Smooth muscle cell (in vitro differentiated cells): ENCODE data around the gene EDDM13. TPM values are rescaled to one million over a fixed set of nuclear protein-coding genes. Genes with fewer than 3 reads are reported as not detected.
"Not testable (repeated sequence)": the region's sequence is repeated elsewhere in the genome, so short reads cannot be mapped to it uniquely, and the experiment has no call there.

Source experiments
- DNase-seq: peaks from one replicate; lab custom pipeline; 2025; ENCODE audit not compliant: unreplicated experiment; lab: John Stamatoyannopoulos, UW
- H2AFZ ChIP-seq: fragments of 200-600 bp; sonication (generic); 2 replicates; pipeline ENCODE4 v1.6.0; 2016; ENCODE audit warnings: antibody characterized with exemption, low read depth, mild to moderate bottlenecking
- H3F3A ChIP-seq: fragments of 200-600 bp; sonication (generic); 2 replicates; pipeline ENCODE4 v1.6.0; 2017; ENCODE audit warnings: antibody characterized with exemption, low read depth
- H3K27ac ChIP-seq: fragments of 200-600 bp; sonication (generic); 2 replicates; pipeline ENCODE4 v1.5.1; 2016; ENCODE audit warnings: low read depth, mild to moderate bottlenecking
- H3K27me3 ChIP-seq: fragments of 200-600 bp; sonication (generic); 2 replicates; pipeline ENCODE4 v1.6.1; 2016; ENCODE audit warnings: low read depth, mild to moderate bottlenecking
- H3K36me3 ChIP-seq: fragments of 200-600 bp; sonication (generic); 2 replicates; pipeline ENCODE4 v1.5.1; 2016; ENCODE audit warnings: low read depth
- H3K4me1 ChIP-seq: fragments of 200-600 bp; sonication (generic); 2 replicates; pipeline ENCODE4 v1.5.1; 2016; ENCODE audit warnings: low read depth
- H3K4me2 ChIP-seq: fragments of 200-600 bp; sonication (generic); 2 replicates; pipeline ENCODE4 v1.6.0; 2016; ENCODE audit warnings: mild to moderate bottlenecking
- H3K4me3 ChIP-seq: fragments of 200-600 bp; sonication (generic); 2 replicates; pipeline ENCODE4 v1.5.1; 2016; ENCODE audit warnings: mild to moderate bottlenecking
- H3K79me2 ChIP-seq: fragments of 200-600 bp; sonication (generic); 2 replicates; pipeline ENCODE4 v1.6.0; 2016; ENCODE audit warnings: low read depth, mild to moderate bottlenecking
- H3K9ac ChIP-seq: fragments of 200-600 bp; sonication (generic); 2 replicates; pipeline ENCODE4 v1.6.0; 2016; ENCODE audit warnings: low read depth
- H3K9me3 ChIP-seq: fragments of 200-600 bp; sonication (generic); replicated peaks from 2 replicates; pipeline ENCODE4 v1.5.1; 2016; ENCODE audit warnings: low read depth
- H4K20me1 ChIP-seq: fragments of 200-600 bp; sonication (generic); 2 replicates; pipeline ENCODE4 v1.6.0; 2016; ENCODE audit warnings: low read depth
- WGBS: methylation state at CpG from one replicate; pipeline ENCODE4 v1.1.7; 2016; ENCODE audit warnings: low lambda C conversion rate; 5-methylcytosine and 5-hydroxymethylcytosine counted together
- polyA plus RNA-seq: library from polyadenylated mRNA; unstranded; fragments of >200 nt; fragmentation: Nextera tagmentation; extraction: Ambion mirVana; gene quantifications from 2 replicates; pipeline ENCODE4 v1.2.1, GENCODE V29; 2016
- total RNA-seq: library from RNA; depleted of rRNA; stranded (reverse); fragments of >200 nt; gene quantifications from 2 replicates; pipeline ENCODE4 v1.2.3, GENCODE V29; 2014
- TF ChIP-seq, protein P1 (sequence below): fragments of 200-600 bp; sonication (generic); IDR thresholded peaks from 2 replicates; pipeline ENCODE4 v1.5.1; 2017; ENCODE audit warnings: borderline replicate concordance, mild to moderate bottlenecking, antibody characterized with exemption; ENCODE audit not compliant: insufficient read depth, poor library complexity, severe bottlenecking

The EDDM13 gene
- total and polyA plus RNA-seq, 2 experiments from 2014 or later, result 0.58 TPM; not detected in 1

GRCh38 chr19:56261145-56261544 lies 11.4 kb upstream of the EDDM13 start:
- Histone ChIP-seq H3K79me2 (no peaks in the 10 kb centered on the region), H3K4me1 (no peaks in the 10 kb centered on the region), H2AFZ (no peak overlapping the region), H3K4me2 (no peak overlapping the region), H3K27me3 (no peaks in the 10 kb centered on the region), H3K9ac (no peak overlapping the region), H3K9me3 (no peaks in the 10 kb centered on the region), H4K20me1 (no peaks in the 10 kb centered on the region), H3K27ac (no peak overlapping the region), H3F3A (no peaks in the 10 kb centered on the region), H3K4me3 (no peak overlapping the region), H3K36me3 (no peaks in the 10 kb centered on the region)
- TF ChIP-seq, protein P1, sequence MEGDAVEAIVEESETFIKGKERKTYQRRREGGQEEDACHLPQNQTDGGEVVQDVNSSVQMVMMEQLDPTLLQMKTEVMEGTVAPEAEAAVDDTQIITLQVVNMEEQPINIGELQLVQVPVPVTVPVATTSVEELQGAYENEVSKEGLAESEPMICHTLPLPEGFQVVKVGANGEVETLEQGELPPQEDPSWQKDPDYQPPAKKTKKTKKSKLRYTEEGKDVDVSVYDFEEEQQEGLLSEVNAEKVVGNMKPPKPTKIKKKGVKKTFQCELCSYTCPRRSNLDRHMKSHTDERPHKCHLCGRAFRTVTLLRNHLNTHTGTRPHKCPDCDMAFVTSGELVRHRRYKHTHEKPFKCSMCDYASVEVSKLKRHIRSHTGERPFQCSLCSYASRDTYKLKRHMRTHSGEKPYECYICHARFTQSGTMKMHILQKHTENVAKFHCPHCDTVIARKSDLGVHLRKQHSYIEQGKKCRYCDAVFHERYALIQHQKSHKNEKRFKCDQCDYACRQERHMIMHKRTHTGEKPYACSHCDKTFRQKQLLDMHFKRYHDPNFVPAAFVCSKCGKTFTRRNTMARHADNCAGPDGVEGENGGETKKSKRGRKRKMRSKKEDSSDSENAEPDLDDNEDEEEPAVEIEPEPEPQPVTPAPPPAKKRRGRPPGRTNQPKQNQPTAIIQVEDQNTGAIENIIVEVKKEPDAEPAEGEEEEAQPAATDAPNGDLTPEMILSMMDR, result no peak
- no peak for DNase-seq

DNA sequence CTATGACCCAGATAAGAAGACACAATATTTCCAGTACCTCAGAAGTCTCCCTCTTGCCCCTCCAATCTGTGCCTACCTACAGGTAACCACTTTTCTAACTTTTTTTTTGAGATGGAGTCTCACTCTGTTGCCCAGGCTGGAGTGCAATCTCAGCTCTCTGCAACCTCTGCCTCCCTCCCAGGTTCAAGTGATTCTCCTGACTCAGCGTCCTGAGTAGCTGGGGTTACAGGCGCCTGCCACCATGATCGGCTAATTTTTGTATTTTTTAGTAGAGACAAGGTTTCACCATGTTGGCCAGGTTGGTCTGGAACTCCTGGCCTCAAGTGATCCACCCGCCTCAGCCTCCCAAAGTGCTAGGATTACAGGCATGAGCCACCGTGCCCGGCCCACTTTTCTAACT lies 10.6 kb upstream of the EDDM13 start:
- not testable (repeated sequence) for H2AFZ ChIP-seq, H3K79me2 ChIP-seq, H3K4me2 ChIP-seq, H3K27me3 ChIP-seq, H3K4me3 ChIP-seq, H3K4me1 ChIP-seq, H4K20me1 ChIP-seq, H3K9ac ChIP-seq, H3K36me3 ChIP-seq, H3K9me3 ChIP-seq, H3K27ac ChIP-seq, H3F3A ChIP-seq, DNase-seq
- 100% methylated on average over 6 of the region's 6 CpGs for WGBS

DNA sequence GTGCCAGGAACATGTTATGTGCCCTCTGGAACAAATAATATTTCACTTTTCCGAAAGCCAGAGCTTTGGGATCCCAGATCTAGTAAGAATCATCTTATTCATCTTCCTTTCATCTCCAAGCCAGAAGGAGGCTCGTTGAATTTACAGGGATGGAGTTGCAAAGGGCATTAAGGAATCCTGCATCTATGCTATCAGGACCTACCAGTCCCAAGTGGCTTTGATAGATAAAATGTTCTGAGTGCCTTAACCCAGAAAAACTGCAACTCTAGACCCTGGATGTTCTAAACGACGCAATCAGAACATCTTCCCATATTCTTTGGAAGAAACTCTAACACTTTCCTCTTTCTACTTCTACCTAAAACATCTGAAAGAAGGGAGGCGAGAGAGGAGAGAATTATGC lies 9.2 kb upstream of the EDDM13 start:
- Histone ChIP-seq H3K79me2 (no peaks in the 10 kb centered on the region), H3K9ac (no peak overlapping the region), H3K27me3 (no peaks in the 10 kb centered on the region), H3F3A (no peaks in the 10 kb centered on the region), H3K4me3 (no peak overlapping the region), H3K27ac (no peak overlapping the region), H3K4me1 (no peaks in the 10 kb centered on the region), H4K20me1 (no peaks in the 10 kb centered on the region), H2AFZ (no peak overlapping the region), H3K4me2 (no peak overlapping the region), H3K36me3 (no peaks in the 10 kb centered on the region), H3K9me3 (no peaks in the 10 kb centered on the region)
- DNase-seq, result no peak
- TF ChIP-seq, protein P1, result no peak
- 93% methylated on average over 5 of the region's 5 CpGs for WGBS

GRCh38 chr19:56266051-56266450 lies 6.5 kb upstream of the EDDM13 start:
- 66% methylated on average over 3 of the region's 3 CpGs for WGBS
- no peak overlapping the region for H2AFZ ChIP-seq
- H3K79me2 ChIP-seq, result no peaks in the 10 kb centered on the region
- H3K9me3 ChIP-seq, result no peaks in the 10 kb centered on the region
- H3K27me3 ChIP-seq, result no peaks in the 10 kb centered on the region
- no peak overlapping the region for H3K27ac ChIP-seq
- no peak for DNase-seq
- no peak overlapping the region for H3K4me3 ChIP-seq
- no peak overlapping the region for H3K4me2 ChIP-seq
- TF ChIP-seq, protein P1, result no peak
- no peaks in the 10 kb centered on the region for H3K4me1 ChIP-seq
- H3K36me3 ChIP-seq, result peaks cover 5% of the 10 kb centered on the region
- no peaks in the 10 kb centered on the region for H3F3A ChIP-seq
- H4K20me1 ChIP-seq, result no peaks in the 10 kb centered on the region
- no peak overlapping the region for H3K9ac ChIP-seq
